Liver (tissue), 9 donors: Measurements from ENCODE around the gene TSN. TPM values are rescaled to one million over a fixed set of nuclear protein-coding genes. Genes with fewer than 3 reads are reported as not detected.

Experiments
- DNase-seq: peaks from one replicate; pipeline ENCODE4 v3.0.0-alpha.2; 2017; ENCODE audit warnings: low spot score
- H3K27ac ChIP-seq, 2 donors: one replicate each; pipeline ENCODE4 v1.7.0; 2013; ENCODE audit warnings: inconsistent platforms in 2 of 2, low read length in 2 of 2, control low read depth in 1 of 2, low read depth in 1 of 2, mild to moderate bottlenecking in 1 of 2
- H3K27me3 ChIP-seq, 4 donors: one replicate each; pipeline versions ENCODE4 v1.6.1 to v1.7.0; 2013; ENCODE audit warnings: low read length in 3 of 4, inconsistent platforms in 1 of 4, mild to moderate bottlenecking in 1 of 4, moderate library complexity in 1 of 4; ENCODE audit not compliant: control insufficient read depth in 4 of 4, insufficient read depth in 4 of 4
- H3K36me3 ChIP-seq, 4 donors: one replicate each; pipeline versions ENCODE4 v1.6.1 to v1.7.0; 2013; ENCODE audit warnings: low read length in 3 of 4, mild to moderate bottlenecking in 3 of 4, low read depth in 1 of 4, moderate library complexity in 1 of 4; ENCODE audit not compliant: control insufficient read depth in 4 of 4, insufficient read depth in 3 of 4
- H3K4me1 ChIP-seq, 4 donors: one replicate each; pipeline versions ENCODE4 v1.6.1 to v1.7.0; 2013; ENCODE audit warnings: low read length in 3 of 4, mild to moderate bottlenecking in 3 of 4, moderate library complexity in 1 of 4; ENCODE audit not compliant: control insufficient read depth in 4 of 4, insufficient read depth in 4 of 4
- H3K4me3 ChIP-seq, 3 donors: one replicate each; pipeline versions ENCODE4 v1.6.1 to v1.7.0; 2013; ENCODE audit warnings: low read length in 3 of 3, control low read depth in 1 of 3, low read depth in 1 of 3, mild to moderate bottlenecking in 1 of 3
- H3K9ac ChIP-seq, 2 donors: one replicate each; pipeline ENCODE4 v1.7.0; 2013; ENCODE audit warnings: low read length in 2 of 2, mild to moderate bottlenecking in 2 of 2, moderate library complexity in 2 of 2, control low read depth in 1 of 2, low read depth in 1 of 2
- H3K9me3 ChIP-seq, 4 donors: one replicate each; pipeline versions ENCODE4 v1.6.1 to v1.7.0; 2013; ENCODE audit warnings: low read length in 3 of 4; ENCODE audit not compliant: control insufficient read depth in 4 of 4
- ATF3 ChIP-seq: IDR thresholded peaks from 2 replicates; pipeline ENCODE4 v1.6.1; 2016; ENCODE audit warnings: antibody characterized with exemption
- CTCF ChIP-seq: fragments of 150-350 bp; IDR thresholded peaks from 2 replicates; pipeline ENCODE4 v1.5.1; 2017; ENCODE audit warnings: improper control_type of control experiment, low read depth, low read length; ENCODE audit not compliant: missing input control
- EGR1 ChIP-seq, 2 donors: IDR thresholded peaks; 2 replicates each; pipeline ENCODE4 v1.6.1; 2016 to 2018; ENCODE audit warnings: antibody characterized with exemption in 2 of 2, low read depth in 2 of 2
- FOXA1 ChIP-seq: IDR thresholded peaks from 2 replicates; pipeline ENCODE4 v1.6.1; 2016; ENCODE audit warnings: antibody characterized with exemption
- FOXA2 ChIP-seq: IDR thresholded peaks from 2 replicates; pipeline ENCODE4 v1.6.1; 2016; ENCODE audit warnings: antibody characterized with exemption
- GABPA ChIP-seq, 2 donors: IDR thresholded peaks in 1 of 2; conservative IDR thresholded peaks in 1 of 2; 2 replicates each; pipeline ENCODE4 v1.6.1; 2016; ENCODE audit warnings: antibody characterized with exemption in 2 of 2, mild to moderate bottlenecking in 1 of 2, moderate library complexity in 1 of 2
- HNF4A ChIP-seq, 2 donors: conservative IDR thresholded peaks; 2 replicates each; pipeline ENCODE4 v1.6.1; 2016; ENCODE audit warnings: antibody characterized with exemption in 2 of 2, mild to moderate bottlenecking in 2 of 2
- HNF4G ChIP-seq: IDR thresholded peaks from 2 replicates; pipeline ENCODE4 v1.6.1; 2016; ENCODE audit warnings: antibody characterized with exemption
- JUND ChIP-seq, 2 donors: IDR thresholded peaks; 2 replicates each; pipeline ENCODE4 v1.6.1; 2016; ENCODE audit warnings: antibody characterized with exemption in 2 of 2
- MAX ChIP-seq: IDR thresholded peaks from 2 replicates; pipeline ENCODE4 v1.6.1; 2016; ENCODE audit warnings: antibody characterized with exemption
- NR2F2 ChIP-seq: IDR thresholded peaks from 2 replicates; pipeline ENCODE4 v1.6.1; 2016; ENCODE audit warnings: antibody characterized with exemption
- RAD21 ChIP-seq, 2 donors: IDR thresholded peaks; 2 replicates each; pipeline ENCODE4 v1.6.1; 2016; ENCODE audit warnings: antibody characterized with exemption in 2 of 2, mild to moderate bottlenecking in 2 of 2
- REST ChIP-seq: IDR thresholded peaks from 2 replicates; pipeline ENCODE4 v1.6.1; 2016; ENCODE audit warnings: antibody characterized with exemption, mild to moderate bottlenecking
- RXRA ChIP-seq, 2 donors: IDR thresholded peaks; 2 replicates each; pipeline ENCODE4 v1.6.1; 2017 to 2018; ENCODE audit warnings: antibody characterized with exemption in 2 of 2, mild to moderate bottlenecking in 1 of 2
- SP1 ChIP-seq: IDR thresholded peaks from 2 replicates; pipeline ENCODE4 v1.6.1; 2018; ENCODE audit warnings: antibody characterized with exemption, mild to moderate bottlenecking
- TAF1 ChIP-seq: conservative IDR thresholded peaks from 2 replicates; pipeline ENCODE4 v1.6.1; 2016; ENCODE audit warnings: antibody characterized with exemption, mild to moderate bottlenecking
- YY1 ChIP-seq: IDR thresholded peaks from 2 replicates; pipeline ENCODE4 v1.6.1; 2016; ENCODE audit warnings: antibody characterized with exemption, mild to moderate bottlenecking
- ZBTB33 ChIP-seq: IDR thresholded peaks from 2 replicates; pipeline ENCODE4 v1.6.1; 2016; ENCODE audit warnings: antibody characterized with exemption
- WGBS: extraction: QIAGEN DNeasy Blood & Tissue Kit; methylation state at CpG from one replicate; pipeline ENCODE4 v1.1.7; 2013; 5-methylcytosine and 5-hydroxymethylcytosine counted together
- polyA plus RNA-seq, 2 donors: library from polyadenylated mRNA; stranded (reverse) in 1 of 2; unstranded in 1 of 2; fragments of 200-250 nt in 1 of 2; fragments of >200 nt in 1 of 2; fragmentation: Nextera tagmentation in 1 of 2; extraction: Ambion mirVana in 1 of 2; gene quantifications; one replicate each; pipeline versions ENCODE4 v1.2.1 to v1.2.3, GENCODE V29; 2013 to 2015
- total RNA-seq, 2 donors: library from RNA; depleted of rRNA; stranded (reverse); fragments of >200 nt; gene quantifications; one replicate each; pipeline ENCODE4 v1.2.3, GENCODE V29; 2014
- donor health status: healthy.
- donor health status: healthy.
- donor health status: healthy.
- donor health status: healthy.
- donor health status: healthy.

The TSN gene
- 10 to 100 TPM; 18.3 to 30.6 TPM for total RNA-seq
- 10 to 100 TPM; 17.0 TPM for polyA plus RNA-seq

GRCh38 chr2:121755237-121756111 lies at the start of gene TSN:
Gene TSN, plus strand, starts transcription at chr2:121755651. Its CDS starts 129 bp downstream, at chr2:121755780.
- no peaks in the 10 kb centered on the region for H3K9me3 ChIP-seq
- peak; percentile 97 for DNase-seq
- H3K4me1 ChIP-seq, result peaks cover 1 to 29% (median 26%) of the 10 kb centered on the region in 4 donors
- peak within 1 kb of the TSS; percentile 58 to 69 for H3K27ac ChIP-seq
- H3K4me3 ChIP-seq, result peak within 1 kb of the TSS; percentile 68 to 99 (median 96)
- H3K36me3 ChIP-seq, result peaks cover 0 to 15% (median 5%) of the 10 kb centered on the region in 4 donors
- peak in 1 of 2 donors; percentile 53 for TF ChIP-seq HNF4A (conservative IDR thresholded peaks at IDR 0.05)
- no peak for TF ChIP-seq ATF3
- TF ChIP-seq FOXA1, result peak; percentile 50
- no peak for TF ChIP-seq JUND (IDR thresholded peaks at IDR 0.05)
- TF ChIP-seq TAF1, result peak; percentile 29
- no peak for TF ChIP-seq REST
- peak; percentile 48 for TF ChIP-seq HNF4G
- TF ChIP-seq GABPA (IDR thresholded peaks at IDR 0.05 in 1 of 2, conservative IDR thresholded peaks at IDR 0.05 in 1 of 2), result peak in 1 of 2 donors; percentile 64
- no peak for TF ChIP-seq FOXA2
- TF ChIP-seq MAX, result peak; percentile 80
- TF ChIP-seq ZBTB33, result no peak
- no peak for TF ChIP-seq CTCF
- TF ChIP-seq NR2F2, result no peak
- TF ChIP-seq EGR1 (IDR thresholded peaks at IDR 0.05; ENCODE audit: low read depth in 2 of 2), result peak in 1 of 2 donors; percentile 49
- TF ChIP-seq RAD21 (IDR thresholded peaks at IDR 0.05), result peak; percentile 26 to 59
- no peak for TF ChIP-seq RXRA (IDR thresholded peaks at IDR 0.05)
- no peak for TF ChIP-seq YY1
- peak; percentile 87 for TF ChIP-seq SP1
- under 1% methylated on average over 67 of the region's 67 CpGs for WGBS
- peak within 1 kb of the TSS; percentile 95 to 98 for H3K9ac ChIP-seq
- H3K27me3 ChIP-seq, result no peaks in the 10 kb centered on the region
